Right lobe of liver (tissue), 4 donors: ENCODE measurements around the gene AGAP5.
"Not testable (repeated sequence)": the region's sequence is repeated elsewhere in the genome, so short reads cannot be mapped to it uniquely, and the experiment has no call there.

Experiments used
- CTCF ChIP-seq, 4 donors: fragments of 200-600 bp in 3 of 4; fragments of 450-650 bp in 1 of 4; IDR thresholded peaks; one replicate each; pipeline versions ENCODE4 v1.5.1 to v1.8.0; 2016 to 2022; ENCODE audit warnings: antibody characterized with exemption in 4 of 4, mild to moderate bottlenecking in 2 of 4
- POLR2A ChIP-seq: fragments of 450-650 bp; IDR thresholded peaks from one replicate; pipeline ENCODE4 v1.6.1; 2017; ENCODE audit warnings: antibody characterized with exemption, mild to moderate bottlenecking
- donor health status: DM: no; HTN: no; CAD: no.
- donor health status: DM: no; HTN: no; CAD: no.
- donor health status: DM: no; HTN: yes; CAD: no.

- TF ChIP-seq CTCF (IDR thresholded peaks at IDR 0.05); POLR2A: not testable (repeated sequence)
Observed at GRCh38 chr10:73703924-73704323, 6.0 kb upstream of the AGAP5 start.
